Lung (tissue), 12 donors: ENCODE results near the gene CEP250. TPM values are rescaled to one million over a fixed set of nuclear protein-coding genes. Genes with fewer than 3 reads are reported as not detected.

Source experiments
- ATAC-seq: fragments of 200-7000 bp; cut with Tn5 transposase; one replicate; pipeline ENCODE4 v1.9.1; 2020; ENCODE audit warnings: moderate number of reproducible peaks; ENCODE audit not compliant: insufficient read depth, low FRiP score
- DNase-seq, 3 donors: peaks; one replicate each; pipeline ENCODE4 v3.0.0-alpha.2; 2013 to 2017
- H3K27ac ChIP-seq, 2 donors: one replicate each; pipeline ENCODE4 v1.5.1; 2013; ENCODE audit warnings: mild to moderate bottlenecking in 2 of 2, moderate library complexity in 2 of 2, control low read depth in 1 of 2, inconsistent platforms in 1 of 2, low read depth in 1 of 2, low read length in 1 of 2
- H3K27me3 ChIP-seq, 3 donors: one replicate each; pipeline ENCODE4 v1.5.1; 2013; ENCODE audit warnings: low read length in 2 of 3; ENCODE audit not compliant: control insufficient read depth in 3 of 3, insufficient read depth in 3 of 3
- H3K36me3 ChIP-seq, 4 donors: one replicate each; pipeline ENCODE4 v1.5.1; 2013; ENCODE audit warnings: low read length in 4 of 4, mild to moderate bottlenecking in 1 of 4, moderate library complexity in 1 of 4; ENCODE audit not compliant: control insufficient read depth in 4 of 4, insufficient read depth in 4 of 4
- H3K4me1 ChIP-seq, 5 donors: one replicate each; pipeline ENCODE4 v1.5.1; 2013; ENCODE audit warnings: low read length in 5 of 5, mild to moderate bottlenecking in 2 of 5, moderate library complexity in 1 of 5; ENCODE audit not compliant: control insufficient read depth in 5 of 5, insufficient read depth in 5 of 5
- H3K4me3 ChIP-seq: one replicate; pipeline ENCODE4 v1.5.1; 2013; ENCODE audit warnings: mild to moderate bottlenecking, control low read depth, moderate library complexity
- H3K9ac ChIP-seq, 2 donors: one replicate each; pipeline ENCODE4 v1.5.1; 2013; ENCODE audit warnings: low read length in 2 of 2, control low read depth in 1 of 2; ENCODE audit not compliant: insufficient read depth in 1 of 2
- H3K9me3 ChIP-seq, 4 donors: one replicate each; pipeline ENCODE4 v1.5.1; 2013; ENCODE audit warnings: low read length in 3 of 4, mild to moderate bottlenecking in 1 of 4, moderate library complexity in 1 of 4; ENCODE audit not compliant: control insufficient read depth in 4 of 4, insufficient read depth in 3 of 4
- WGBS, 2 donors: extraction: QIAGEN DNeasy Blood & Tissue Kit; methylation state at CpG; one replicate each; pipeline ENCODE4 v1.1.7; 2013; 5-methylcytosine and 5-hydroxymethylcytosine counted together
- polyA plus RNA-seq, 2 donors: library from polyadenylated mRNA; stranded (reverse); fragments of 200-250 nt; gene quantifications; one replicate each; pipeline ENCODE4 v1.2.1, GENCODE V29; 2013
- total RNA-seq, 2 donors: library from RNA; depleted of rRNA in 1 of 2; stranded (reverse); fragments of >200 nt in 1 of 2; gene quantifications; one replicate each; pipeline ENCODE4 v1.2.1, GENCODE V29; 2014 to 2021
- TF ChIP-seq, protein P1 (sequence below): IDR thresholded peaks from 2 replicates; pipeline ENCODE4 v1.5.1; 2012; ENCODE audit warnings: mild to moderate bottlenecking; ENCODE audit errors: control extremely low read depth, extremely low read depth
- donor health status: control.
- donor health status: control.
- donor health status: Bipolar disorder and iron deficiency.
- donor health status: healthy.
- donor health status: DM: yes; HTN: yes; CAD: no.

Gene CEP250
- total and polyA plus RNA-seq, 4 donors = 8.7 to 34.5 (median 19.7) TPM

DNA sequence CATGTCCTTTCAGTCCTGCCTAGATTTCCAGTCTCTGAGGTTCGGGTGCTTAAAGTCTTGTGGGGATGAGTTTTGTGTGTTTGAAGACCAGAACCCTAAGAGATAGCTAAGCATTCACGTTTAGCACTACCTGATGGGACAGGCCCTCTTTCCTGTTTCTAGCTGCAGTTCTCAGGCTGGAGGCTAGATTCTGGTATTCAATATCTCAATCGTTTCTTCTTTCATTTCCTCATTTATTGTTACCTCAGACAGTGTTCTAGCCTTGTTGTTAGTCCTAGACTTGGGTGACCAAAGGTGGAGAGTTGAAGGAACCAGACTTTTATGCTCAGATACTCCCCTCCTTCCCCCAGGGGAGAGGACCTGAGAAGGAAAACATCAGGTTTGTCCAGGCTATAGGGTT, 16.8 kb downstream of the CEP250 start:
- ATAC-seq (no peak), DNase-seq (no peak)
- H3K4me1 ChIP-seq = no peaks in the 10 kb centered on the region
- no peak overlapping the region for H3K9ac ChIP-seq
- no peaks in the 10 kb centered on the region for H3K9me3 ChIP-seq
- no peaks in the 10 kb centered on the region for H3K27me3 ChIP-seq
- TF ChIP-seq, protein P1, sequence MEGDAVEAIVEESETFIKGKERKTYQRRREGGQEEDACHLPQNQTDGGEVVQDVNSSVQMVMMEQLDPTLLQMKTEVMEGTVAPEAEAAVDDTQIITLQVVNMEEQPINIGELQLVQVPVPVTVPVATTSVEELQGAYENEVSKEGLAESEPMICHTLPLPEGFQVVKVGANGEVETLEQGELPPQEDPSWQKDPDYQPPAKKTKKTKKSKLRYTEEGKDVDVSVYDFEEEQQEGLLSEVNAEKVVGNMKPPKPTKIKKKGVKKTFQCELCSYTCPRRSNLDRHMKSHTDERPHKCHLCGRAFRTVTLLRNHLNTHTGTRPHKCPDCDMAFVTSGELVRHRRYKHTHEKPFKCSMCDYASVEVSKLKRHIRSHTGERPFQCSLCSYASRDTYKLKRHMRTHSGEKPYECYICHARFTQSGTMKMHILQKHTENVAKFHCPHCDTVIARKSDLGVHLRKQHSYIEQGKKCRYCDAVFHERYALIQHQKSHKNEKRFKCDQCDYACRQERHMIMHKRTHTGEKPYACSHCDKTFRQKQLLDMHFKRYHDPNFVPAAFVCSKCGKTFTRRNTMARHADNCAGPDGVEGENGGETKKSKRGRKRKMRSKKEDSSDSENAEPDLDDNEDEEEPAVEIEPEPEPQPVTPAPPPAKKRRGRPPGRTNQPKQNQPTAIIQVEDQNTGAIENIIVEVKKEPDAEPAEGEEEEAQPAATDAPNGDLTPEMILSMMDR = no peak
- H3K36me3 ChIP-seq = peaks cover 20 to 43% (median 37%) of the 10 kb centered on the region in 4 donors
- 75 to 87% methylated on average over 3 of the region's 3 CpGs for WGBS, 2 donors
- H3K27ac ChIP-seq = no peak overlapping the region
- no peak overlapping the region for H3K4me3 ChIP-seq

DNA sequence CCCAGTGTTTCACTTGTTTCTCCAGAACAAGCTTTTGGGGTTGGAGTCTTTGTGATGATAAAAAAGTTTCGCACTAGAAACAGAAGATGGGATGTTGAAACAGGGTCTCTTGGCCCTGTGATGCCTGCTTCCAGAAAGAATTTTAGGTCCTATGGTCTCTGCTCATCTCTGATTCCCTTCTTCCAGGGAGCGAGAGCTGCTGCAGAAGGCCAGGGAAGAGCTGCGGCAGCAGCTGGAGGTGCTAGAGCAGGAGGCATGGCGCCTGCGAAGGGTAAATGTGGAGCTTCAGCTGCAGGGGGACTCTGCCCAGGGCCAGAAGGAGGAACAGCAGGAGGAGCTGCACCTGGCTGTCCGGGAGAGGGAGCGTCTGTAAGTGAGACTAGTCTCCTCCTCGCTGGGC, 18.3 kb downstream of the CEP250 start:
- Histone ChIP-seq H3K4me1 (no peaks in the 10 kb centered on the region), H3K4me3 (no peak overlapping the region), H3K27ac (no peak overlapping the region), H3K9me3 (no peaks in the 10 kb centered on the region), H3K36me3 (peaks cover 15 to 43% (median 35%) of the 10 kb centered on the region in 4 donors), H3K27me3 (no peaks in the 10 kb centered on the region), H3K9ac (no peak overlapping the region)
- no peak for ATAC-seq
- DNase-seq = no peak
- TF ChIP-seq, protein P1 = no peak
- WGBS, 2 donors = 85 to 91% methylated on average over 8 of the region's 8 CpGs

DNA sequence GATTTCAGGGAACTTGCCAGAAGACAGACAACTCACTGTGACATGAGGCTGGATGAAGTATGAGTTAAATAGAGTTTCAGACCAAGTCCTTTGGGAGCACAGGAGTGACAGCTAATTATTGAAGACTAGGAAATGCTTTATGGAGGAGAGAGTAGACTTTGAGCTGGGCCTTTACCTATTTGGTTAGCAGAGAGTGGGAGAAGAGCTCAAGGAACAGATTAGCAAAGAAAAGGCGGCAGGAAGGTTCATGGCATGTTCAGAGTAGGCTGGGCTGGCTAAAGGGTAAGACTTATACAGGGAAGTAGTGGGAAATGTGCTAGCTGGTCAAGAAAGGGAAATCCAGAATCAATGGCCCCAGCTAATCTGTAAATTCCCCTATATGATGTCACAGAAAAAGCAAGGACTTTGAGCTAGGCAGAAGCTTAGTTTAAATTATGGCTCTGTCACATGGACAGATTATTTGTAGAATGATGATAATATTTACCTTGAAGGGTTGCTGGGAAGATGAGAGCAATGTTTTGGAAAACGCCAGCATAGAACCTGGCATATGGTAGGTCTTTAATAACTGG, 19.0 kb downstream of the CEP250 start:
- Histone ChIP-seq H3K9me3 (no peaks in the 10 kb centered on the region), H3K36me3 (peaks cover 15 to 50% (median 42%) of the 10 kb centered on the region in 4 donors), H3K27ac (no peak overlapping the region), H3K9ac (no peak overlapping the region), H3K4me1 (no peaks in the 10 kb centered on the region), H3K4me3 (no peak overlapping the region), H3K27me3 (no peaks in the 10 kb centered on the region)
- WGBS, 2 donors = 94 to 98% methylated on average over 2 of the region's 2 CpGs
- ATAC-seq (no peak), DNase-seq (no peak)
- TF ChIP-seq, protein P1 = no peak

DNA sequence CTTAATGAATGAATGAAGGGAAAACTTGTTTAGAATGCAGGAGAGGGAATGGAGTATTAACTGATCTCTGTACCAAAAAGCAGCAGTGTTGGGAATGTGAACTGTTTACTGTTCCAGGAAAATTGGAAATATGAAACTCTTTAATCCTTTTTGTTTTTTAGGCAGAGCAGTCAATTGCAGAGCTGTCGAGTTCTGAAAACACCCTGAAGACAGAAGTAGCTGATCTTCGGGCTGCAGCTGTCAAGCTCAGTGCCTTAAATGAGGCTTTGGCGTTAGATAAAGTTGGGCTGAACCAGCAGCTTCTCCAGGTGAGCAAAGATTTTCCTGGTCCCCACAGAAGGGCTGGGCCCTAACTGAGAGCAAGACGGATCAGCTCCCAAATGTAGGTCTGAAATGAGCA, 20.9 kb downstream of the CEP250 start:
- Histone ChIP-seq H3K9ac (no peak overlapping the region), H3K4me3 (no peak overlapping the region), H3K9me3 (no peaks in the 10 kb centered on the region), H3K27ac (no peak overlapping the region), H3K36me3 (peaks cover 13 to 56% (median 50%) of the 10 kb centered on the region in 4 donors), H3K4me1 (no peaks in the 10 kb centered on the region), H3K27me3 (no peaks in the 10 kb centered on the region)
- no peak for ATAC-seq
- DNase-seq = no peak
- 92 to 95% methylated on average over 4 of the region's 4 CpGs for WGBS, 2 donors
- TF ChIP-seq, protein P1 = no peak
